Suppressor macrophage (primary cell): ENCODE results near the gene RNF128.
A peak's percentile ranks its signal among the peaks of the same experiment; 100 is the strongest.

Source experiments
- DNase-seq, 4 experiments: peaks; one replicate each; pipeline ENCODE4 v3.0.0-alpha.2; 2020 to 2022
- total RNA-seq, 17 experiments: gene quantifications; one replicate each; lab custom pipeline; 2026; ENCODE audit warnings: mixed read lengths in 6 of 17, inconsistent platforms in 3 of 17; lab: John Stamatoyannopoulos, UW

RNF128 gene, protein sequence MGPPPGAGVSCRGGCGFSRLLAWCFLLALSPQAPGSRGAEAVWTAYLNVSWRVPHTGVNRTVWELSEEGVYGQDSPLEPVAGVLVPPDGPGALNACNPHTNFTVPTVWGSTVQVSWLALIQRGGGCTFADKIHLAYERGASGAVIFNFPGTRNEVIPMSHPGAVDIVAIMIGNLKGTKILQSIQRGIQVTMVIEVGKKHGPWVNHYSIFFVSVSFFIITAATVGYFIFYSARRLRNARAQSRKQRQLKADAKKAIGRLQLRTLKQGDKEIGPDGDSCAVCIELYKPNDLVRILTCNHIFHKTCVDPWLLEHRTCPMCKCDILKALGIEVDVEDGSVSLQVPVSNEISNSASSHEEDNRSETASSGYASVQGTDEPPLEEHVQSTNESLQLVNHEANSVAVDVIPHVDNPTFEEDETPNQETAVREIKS
- total RNA-seq, result 2.3 to 69.5 (median 31.2) reads per million in 17 experiments

DNA sequence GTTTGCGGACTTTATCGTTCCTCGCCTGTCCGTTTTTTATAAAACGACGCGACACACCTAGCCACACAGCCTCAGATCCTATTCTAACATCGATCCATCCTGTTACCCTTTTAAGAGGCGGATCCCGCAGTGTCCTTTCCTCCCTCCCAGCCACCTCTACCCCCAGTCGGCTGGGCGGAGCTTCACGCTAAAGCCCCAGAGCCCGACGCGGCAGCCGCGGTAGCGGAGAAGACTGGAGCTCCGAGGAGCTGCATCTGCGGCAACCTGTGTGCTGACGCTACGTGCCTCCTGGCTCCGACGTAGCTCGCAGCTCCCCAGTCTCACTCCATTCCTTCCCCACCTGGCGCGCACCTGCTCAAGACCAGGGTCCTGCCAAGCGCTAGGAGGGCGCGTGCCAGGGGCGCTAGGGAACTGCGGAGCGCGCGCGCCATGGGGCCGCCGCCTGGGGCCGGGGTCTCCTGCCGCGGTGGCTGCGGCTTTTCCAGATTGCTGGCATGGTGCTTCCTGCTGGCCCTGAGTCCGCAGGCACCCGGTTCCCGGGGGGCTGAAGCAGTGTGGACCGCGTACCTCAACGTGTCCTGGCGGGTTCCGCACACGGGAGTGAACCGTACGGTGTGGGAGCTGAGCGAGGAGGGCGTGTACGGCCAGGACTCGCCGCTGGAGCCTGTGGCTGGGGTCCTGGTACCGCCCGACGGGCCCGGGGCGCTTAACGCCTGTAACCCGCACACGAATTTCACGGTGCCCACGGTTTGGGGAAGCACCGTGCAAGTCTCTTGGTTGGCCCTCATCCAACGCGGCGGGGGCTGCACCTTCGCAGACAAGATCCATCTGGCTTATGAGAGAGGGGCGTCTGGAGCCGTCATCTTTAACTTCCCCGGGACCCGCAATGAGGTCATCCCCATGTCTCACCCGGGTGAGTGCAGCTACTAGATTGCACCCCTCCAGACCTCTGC, at the start of gene RNF128:
Gene RNF128, plus strand, starts transcription at position 217 of the 953 bp plus-strand sequence. Its CDS starts 213 bp downstream, at position 430.
- DNase-seq, result peak in 3 of 4 experiments; percentile 7 to 32 (median 13)

DNA sequence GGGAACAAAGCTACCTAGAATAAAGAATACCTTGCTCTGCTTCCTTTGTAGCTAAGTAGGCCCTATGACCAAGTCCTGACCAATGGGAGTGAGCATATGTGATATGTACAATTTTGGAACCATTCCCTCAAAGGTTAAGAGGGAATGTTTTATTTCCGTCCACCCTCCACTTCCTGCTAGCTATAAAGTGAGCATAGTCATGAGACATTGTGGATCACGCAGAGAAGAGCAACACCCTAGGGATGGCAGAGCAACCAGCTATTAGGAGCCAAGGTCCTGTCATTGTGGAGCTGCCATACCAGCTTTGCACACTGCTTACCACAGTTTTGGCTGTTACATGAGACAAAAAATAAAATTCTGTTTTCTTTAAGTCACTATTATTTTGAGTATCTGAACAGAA, 45.8 kb upstream of the RNF128 start:
- no peak for DNase-seq

DNA sequence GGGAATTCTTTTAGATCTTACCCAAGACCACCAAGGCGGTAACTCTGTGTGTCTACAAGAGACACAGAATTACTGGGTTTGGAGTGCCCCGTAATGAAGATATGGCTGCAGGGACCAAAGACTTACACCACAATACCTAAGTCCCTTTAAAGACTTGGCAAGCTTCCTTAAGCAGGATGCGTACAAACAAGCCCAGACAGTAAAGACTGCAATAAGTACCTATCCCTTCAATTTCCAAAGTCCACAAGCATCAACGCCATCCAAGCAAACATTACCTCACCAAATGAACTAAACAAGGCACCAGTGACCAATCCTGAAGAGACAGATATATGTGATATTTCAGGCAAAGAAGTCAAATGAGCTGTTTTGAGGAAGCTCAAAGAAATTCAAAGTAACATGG, 42.3 kb upstream of the RNF128 start:
- DNase-seq, result no peak

DNA sequence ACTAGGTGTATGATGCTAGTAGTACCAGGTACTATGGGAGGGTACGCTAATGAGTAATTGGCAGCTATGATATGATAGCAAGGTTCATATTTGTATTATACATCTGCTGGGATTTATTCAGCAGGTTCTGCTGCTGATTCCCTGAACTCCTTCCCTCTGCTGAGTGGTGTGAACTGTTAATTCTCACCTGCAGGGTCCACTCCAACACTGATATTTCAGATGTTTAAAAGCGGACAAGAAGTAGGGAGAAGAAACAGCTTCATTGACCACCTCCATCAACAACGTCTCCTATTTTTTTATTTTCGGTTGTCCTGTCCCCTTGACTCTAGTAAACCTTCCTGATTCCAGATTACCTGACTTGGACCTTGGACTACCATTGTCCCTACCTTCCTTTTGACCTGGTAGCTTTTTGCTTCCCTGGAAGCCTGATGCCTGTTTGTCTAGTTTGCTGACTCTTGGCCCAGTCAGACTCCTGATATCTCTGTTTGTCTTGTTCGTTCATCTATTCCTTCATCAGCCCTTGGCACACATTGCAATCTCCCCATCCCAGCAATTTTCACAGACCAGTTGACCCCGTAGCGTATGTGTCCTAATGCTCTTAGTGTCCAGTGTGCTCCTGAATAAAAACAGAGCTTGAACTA, 34.0 kb upstream of the RNF128 start:
- DNase-seq, result no peak

DNA sequence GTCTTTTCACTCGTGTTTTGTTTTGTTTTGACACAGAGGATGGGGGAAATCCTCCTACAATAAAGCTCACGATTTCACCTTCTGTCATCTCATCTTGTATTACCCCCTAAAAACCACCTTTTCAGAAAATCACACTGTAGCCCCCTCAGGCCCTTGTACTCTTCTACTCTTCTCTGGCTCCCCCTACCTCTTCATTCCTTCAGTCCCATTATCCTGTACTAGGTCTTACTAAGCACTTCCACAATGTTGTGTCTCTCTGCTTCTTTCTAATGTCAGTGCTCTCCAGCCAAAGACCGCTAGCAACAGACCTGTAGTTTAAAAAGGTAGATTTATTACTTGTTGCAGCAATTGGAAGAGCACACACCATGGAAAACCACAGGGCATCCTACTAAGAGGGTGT, 30.0 kb upstream of the RNF128 start:
- DNase-seq, result no peak

DNA sequence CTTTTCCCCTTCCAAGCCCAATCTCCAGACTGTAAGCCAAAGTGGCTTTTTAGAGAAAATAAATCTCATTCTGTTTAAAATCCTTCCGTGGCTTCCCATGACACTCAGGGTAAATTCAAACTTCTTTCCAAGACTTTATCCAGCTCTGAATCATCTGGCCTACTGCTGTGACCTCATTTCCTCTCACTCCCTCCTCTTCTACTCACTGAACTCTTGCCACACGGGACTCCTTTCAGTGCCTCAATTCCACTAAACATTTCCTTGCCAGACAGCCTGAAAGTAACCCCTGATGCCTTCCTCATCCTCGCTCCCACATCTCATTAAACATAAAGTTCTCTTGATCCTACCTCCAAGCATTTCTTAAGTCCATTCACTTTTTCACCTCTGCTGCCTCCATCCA, 27.8 kb upstream of the RNF128 start:
- DNase-seq, result peak in 2 of 4 experiments; percentile 3

DNA sequence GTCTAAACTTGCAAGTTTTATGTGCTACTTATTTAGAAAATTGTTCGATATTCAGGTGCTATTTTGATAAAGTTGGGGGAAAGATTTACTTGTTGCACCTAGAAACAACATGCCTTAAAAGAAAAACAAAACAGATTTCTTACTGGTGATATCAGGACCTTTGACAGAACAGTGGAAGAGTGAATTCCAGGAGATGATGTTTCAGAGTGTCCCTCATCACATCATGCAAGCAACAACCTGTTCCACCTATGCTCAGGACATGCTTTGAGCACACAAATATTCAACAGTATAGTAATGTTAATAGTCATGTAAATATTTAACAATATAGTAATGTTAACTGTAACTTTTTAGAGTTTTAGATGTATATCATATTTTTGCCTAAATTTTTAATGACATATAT, 23.9 kb upstream of the RNF128 start:
- no peak for DNase-seq

DNA sequence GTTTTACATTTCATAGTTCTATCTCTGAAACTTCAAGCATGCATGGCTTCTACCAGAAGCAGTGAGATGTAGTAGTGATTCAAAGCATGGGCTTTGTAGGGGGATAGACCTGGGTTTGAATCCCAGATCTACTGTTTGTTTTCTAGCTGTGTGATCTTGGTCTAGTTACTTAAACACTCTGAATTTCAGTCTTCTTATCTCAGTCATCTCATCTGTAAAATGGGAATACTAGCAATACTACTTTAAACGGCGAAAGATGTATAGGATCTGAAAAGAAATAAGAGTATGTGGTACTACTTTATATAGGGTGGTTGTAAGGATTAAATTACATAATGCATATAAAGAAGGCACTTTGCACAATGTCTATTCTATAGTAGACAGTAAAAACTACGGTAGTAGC, 20.0 kb upstream of the RNF128 start:
- no peak for DNase-seq

DNA sequence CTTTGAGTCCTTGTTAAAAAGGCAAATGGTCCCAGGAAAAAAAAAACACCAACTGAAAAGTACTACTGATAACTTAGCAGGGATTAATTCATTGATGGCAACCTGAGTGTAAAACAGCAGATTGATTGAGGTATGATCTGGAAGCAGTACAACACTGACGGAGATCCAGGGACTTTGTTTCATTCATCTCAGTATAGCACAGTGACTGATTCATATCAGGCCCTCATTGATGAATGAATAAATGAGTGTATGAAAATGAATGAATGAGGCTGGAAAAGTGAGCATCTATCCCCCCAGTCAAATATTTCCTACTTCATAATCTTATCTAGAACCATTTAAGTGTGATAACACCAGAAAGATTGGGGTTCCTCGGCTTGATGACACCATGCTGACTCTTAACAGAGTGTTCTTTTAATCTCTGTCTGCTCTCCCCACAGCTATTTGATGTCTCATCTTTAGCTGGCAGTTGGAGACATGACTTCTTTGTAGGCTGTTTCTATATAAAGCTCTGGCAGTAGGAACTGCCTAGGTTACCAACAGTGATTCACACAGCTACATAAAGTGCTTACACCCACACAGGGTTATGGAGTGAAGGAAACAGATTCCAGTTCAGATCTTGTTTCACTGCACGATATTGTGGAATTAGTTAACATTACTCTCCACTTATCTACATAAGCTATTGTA, 18.6 kb upstream of the RNF128 start:
- peak; percentile 17 to 67 (median 38) for DNase-seq

DNA sequence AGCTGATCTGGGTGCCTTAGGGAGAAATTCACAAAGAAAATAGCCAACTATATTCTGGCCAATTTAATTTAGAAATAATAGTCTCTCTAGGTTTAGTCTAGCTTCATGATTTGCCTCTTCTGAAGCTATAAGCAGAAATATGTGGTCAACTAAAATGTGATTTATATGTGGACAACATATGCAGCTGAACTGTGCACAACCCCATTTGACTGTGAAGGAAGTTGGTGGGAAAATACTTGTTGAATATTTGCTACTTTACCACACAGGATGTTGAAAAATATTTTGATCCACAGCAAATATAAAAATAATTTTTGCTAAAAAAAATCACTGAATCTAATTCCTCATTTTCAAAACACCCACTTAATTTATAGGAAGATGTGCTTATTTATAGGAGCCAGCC, 15.7 kb upstream of the RNF128 start:
- no peak for DNase-seq

DNA sequence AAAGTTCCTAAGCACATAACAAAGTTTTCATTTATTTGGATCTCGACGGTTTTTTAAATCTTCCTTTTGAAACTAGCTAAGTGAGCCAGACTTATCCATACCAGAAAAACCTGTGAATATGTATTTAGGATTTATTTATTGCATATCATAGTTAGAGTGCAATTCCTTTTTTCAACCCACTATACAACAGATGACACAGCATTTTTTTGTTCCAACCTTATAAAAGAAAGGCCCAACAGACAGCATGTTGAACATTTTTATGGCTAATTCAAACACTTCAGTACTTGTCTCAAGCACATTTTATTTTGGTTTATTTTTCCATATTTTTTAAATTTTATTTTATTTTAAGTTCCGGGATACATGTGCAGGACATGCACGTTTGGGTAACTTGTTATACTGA, 15.1 kb upstream of the RNF128 start:
- no peak for DNase-seq

DNA sequence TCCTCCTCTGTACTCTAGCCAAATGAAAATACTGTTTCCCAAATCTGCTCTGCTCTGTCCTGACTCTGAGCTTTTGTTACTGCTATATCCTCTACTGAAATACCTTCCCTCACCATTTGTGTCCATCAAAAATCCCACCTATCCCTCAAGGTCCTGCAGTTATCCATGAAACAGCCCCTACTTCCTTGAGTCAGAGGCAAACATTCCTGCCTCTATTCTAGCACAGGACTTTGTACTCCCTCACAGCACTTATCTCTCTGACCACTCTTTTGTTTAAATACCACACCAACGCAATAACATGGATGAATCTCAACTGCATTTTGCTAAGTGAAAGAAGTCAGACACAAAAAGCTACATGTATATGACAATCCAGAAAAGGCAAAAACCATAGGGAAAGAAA, 10.5 kb upstream of the RNF128 start:
- DNase-seq, result no peak

DNA sequence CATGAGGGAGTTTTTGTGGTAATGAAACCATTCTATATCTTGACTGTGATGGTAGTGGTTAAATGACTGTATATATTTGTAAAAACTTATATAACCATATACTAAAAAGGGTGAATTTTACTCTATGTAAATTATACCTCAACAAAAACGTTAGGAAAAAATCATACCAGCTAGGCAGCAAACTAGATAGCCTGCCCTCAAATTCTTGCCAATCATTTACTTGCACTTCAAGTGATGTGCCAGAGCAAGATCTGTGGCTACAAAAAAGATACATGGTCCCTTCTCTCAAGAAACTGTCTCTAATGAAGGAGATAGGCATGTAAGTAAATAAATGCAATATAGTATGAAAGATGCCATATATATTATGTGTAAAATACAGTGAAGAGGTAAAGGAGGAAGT, 10.0 kb upstream of the RNF128 start:
- DNase-seq, result no peak

DNA sequence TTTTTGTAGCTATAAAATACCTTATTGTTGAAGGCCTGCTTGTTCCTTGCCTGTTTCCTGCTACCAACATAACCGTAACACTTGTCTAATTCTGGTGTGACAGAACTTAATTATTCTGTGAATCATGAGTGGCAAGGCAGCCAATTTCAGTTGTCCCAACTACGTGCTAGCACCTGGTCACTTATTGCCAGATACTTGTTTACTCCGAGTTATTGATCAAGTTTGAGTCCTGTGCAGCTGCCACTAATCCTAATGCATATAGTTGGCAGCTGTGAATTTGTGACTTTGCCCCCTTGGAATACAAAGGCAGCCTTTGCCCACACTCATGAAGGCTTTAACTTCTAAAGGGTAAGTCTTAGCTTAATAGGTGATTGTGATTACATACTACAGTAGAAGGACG, 7.8 kb upstream of the RNF128 start:
- no peak for DNase-seq

DNA sequence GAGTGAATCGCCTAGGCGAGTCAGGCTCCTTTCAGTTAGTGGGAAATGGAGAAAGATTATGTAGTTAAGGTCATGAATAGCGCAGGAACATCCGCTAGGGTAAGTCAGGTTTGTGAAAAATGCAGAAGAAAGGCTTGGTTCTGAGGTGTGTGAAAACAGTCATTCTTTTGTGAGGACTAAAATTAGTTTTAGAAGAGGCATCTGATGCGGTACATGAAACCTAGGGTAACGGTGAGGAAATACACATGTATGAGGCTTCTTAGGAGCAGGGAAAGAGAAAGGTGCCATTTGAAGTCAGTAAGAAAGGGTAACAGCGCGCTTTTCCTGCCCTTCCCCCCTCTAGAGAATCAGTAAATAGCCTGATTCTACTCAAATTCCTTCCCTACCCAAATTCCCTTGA, 570 bp upstream of the RNF128 start:
- no peak for DNase-seq

DNA sequence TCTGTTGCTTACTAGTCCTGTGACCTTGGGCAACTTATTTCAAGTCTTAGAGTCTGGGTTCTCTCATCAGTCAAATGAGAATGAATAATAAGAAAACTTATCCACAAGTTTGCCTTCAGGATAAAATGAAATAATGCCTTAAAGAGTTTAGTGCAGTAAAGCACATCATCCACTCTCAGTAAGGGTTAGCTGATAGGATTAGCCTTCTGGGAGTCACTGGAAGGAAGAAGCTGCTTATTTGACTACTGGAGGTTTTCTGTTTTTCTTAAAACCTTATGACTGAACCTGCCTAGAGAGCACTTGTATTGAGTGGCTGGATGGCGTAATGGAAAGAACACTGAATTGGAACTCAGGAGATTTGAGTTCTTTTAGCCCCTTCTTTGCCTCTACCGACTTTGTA, 1.8 kb downstream of the RNF128 start:
- no peak for DNase-seq

DNA sequence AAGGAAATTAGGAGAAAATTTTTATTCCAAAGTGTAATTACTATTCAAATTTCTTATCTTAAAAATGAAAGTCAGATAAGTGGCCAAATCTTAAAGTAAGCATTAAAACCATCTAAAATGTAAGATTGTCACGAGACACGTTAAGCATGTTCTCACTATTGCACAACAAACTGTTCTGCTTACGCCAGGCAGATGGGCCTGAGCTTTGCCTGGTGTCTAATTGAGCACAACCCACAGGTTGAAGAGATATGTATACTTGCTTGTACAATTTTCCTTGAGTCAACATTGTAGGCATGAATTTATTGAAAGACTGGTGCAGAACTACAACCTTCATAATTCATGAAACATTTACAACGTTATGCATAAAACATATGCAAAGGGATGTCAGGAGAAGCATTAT, 3.9 kb downstream of the RNF128 start:
- DNase-seq, result no peak

DNA sequence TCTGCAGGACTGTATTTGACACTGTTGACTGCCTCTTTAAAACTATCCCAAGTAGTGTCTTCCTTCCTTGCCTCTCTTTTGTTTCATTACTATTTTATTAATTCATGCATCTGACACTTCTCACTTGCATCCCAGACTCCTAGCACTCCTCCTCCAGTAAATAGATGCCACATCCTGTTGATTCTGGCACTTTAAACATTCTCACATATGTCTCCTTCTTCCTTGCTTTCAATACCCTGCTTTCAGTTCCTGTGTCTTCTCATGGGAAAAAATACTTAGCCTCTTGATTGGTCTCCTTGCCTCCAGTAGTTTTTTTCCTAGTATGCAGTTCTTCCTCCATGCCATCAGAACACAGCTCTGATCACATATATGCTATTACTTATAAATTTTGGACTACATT, 5.1 kb downstream of the RNF128 start:
- no peak for DNase-seq

DNA sequence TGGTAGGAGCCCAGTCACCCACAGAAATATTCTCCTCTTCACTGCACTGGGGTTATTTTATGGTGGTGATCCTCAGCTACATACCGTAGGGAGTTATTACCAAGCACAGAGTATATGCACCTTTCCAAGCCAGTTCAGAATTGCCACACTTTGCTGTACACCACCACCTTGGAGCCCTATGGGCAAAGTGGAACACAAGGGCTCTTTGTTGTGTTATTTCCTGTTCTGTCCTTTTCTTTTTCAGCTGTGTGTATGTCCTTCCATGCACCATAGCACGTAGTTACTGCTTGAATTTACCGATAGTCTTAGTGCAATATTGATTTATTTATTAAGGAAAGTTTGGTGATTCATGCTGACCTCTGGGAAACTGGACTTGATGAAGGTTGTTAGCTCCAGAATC, 8.3 kb downstream of the RNF128 start:
- no peak for DNase-seq

DNA sequence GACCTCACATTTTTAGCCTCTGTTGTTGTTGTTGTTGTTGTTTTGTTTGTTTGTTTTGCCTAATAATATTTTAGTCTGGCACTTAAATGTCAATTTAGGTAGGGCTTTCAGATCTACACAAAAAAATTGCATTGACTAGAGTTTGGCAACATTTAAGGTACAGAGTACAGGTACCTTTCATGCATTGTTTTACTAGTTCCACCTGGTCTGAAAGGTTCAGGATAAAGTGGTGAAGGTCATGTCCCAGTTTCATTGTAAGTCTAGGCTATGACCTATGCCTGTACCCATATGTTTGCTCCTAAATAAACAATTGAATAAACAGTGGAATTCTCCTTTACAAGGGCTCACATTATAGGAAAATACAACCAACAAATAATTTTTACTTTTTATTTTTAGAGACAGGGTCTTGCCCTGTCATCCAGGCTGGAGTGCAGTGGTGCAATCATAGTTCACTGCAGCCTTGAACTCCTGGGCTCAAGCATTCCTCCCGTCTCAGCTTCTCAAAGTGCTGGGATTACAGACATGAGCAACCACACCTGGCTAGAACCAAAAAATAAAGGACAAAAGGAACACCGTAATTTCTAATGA, 13.8 kb downstream of the RNF128 start:
- DNase-seq, result no peak

DNA sequence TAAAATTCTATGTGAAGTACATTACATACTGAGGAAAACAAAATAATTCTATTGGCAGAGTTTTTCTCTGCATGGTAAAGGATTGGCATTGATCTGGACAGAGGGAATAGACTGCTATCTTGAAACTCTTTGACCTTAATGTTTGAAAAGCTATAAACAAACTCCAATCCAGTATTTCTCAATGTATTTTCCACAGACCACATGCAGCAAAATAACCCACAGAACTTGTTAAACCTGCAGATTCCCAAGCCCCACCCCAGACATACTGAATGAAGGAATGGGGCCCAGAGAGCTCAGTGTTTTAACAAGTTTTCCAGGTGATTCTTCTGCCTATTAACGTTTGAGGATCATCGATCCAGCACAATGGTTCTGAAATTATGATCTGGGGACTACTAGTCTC, 15.7 kb downstream of the RNF128 start:
- DNase-seq, result no peak

DNA sequence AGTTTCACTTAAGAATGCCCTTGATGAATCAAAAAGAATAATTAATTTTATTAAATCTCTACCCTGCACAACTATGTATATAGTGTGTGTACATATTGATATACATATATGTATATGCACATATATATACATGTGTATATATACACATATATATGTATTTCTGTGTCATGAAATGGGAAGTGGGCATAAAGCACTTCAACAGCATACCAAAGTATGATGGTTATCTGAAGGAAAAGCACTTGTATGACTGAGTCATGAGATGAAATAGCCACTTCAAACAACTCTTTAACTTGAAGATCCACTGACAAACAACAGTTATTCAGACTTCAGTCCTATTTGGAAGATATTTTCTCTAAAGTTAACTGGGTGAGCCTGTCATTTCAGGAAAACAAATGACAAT, 16.3 kb downstream of the RNF128 start:
- DNase-seq, result no peak
